A549 (cell line): ENCODE measurements around the gene OSBPL8. TPM values are rescaled to one million over a fixed set of nuclear protein-coding genes. Genes with fewer than 3 reads are reported as not detected.
"Not testable (repeated sequence)": the region's sequence is repeated elsewhere in the genome, so short reads cannot be mapped to it uniquely, and the experiment has no call there.

Source experiments
- ATAC-seq, 2 experiments: fragments of 200-7000 bp in 1 of 2; fragments of >200 bp in 1 of 2; cut with Nextera tagmentation in 1 of 2; cut with Tn5 transposase in 1 of 2; 3 replicates each; pipeline versions ENCODE4 v1.8.0 to v1.9.1; 2018 to 2020; ENCODE audit warnings: mild to moderate bottlenecking in 1 of 2, moderate library complexity in 1 of 2
- CTCF ChIA-PET: fragments of 300-600 bp; sonication (Branson Sonifier 250); formaldehyde crosslinking; extraction: SDS; loops from one replicate; lab custom pipeline; 2021; ENCODE audit warnings: antibody characterized with exemption, inconsistent platforms; lab: Yijun Ruan, JAX
- POLR2A ChIA-PET: fragments of 350-600 bp; formaldehyde crosslinking; extraction: SDS; loops from one replicate; lab custom pipeline; 2021; ENCODE audit warnings: antibody characterized with exemption, inconsistent platforms; lab: Yijun Ruan, JAX
- DNase-seq, 2 experiments: peaks; one replicate each; pipeline versions ENCODE4 v3.0.0 to v3.0.0-alpha.2; 2011 to 2016; ENCODE audit warnings: low read depth in 1 of 2, low spot score in 1 of 2
- FAIRE-seq: peaks from 2 replicates; lab custom pipeline; 2011; peaks lifted over from hg19 to GRCh38; lab: Jason Lieb, UNC
- H3K27ac ChIP-seq, 2 experiments: fragments of >200 bp; sonication (Bioruptor Twin); formaldehyde crosslinking; 3 replicates each; pipeline ENCODE4 v1.5.1; 2016 to 2017
- H3K4me1 ChIP-seq: fragments of >200 bp; sonication (Bioruptor Twin); formaldehyde crosslinking; 3 replicates; pipeline ENCODE4 v1.6.1; 2016
- H3K4me2 ChIP-seq: fragments of >200 bp; sonication (Bioruptor Twin); formaldehyde crosslinking; 3 replicates; pipeline ENCODE4 v1.6.1; 2016
- H3K4me3 ChIP-seq: fragments of >200 bp; sonication (Bioruptor Twin); formaldehyde crosslinking; 3 replicates; pipeline ENCODE4 v1.5.1; 2016
- H3K9me3 ChIP-seq: fragments of >200 bp; sonication (Bioruptor Twin); formaldehyde crosslinking; 3 replicates; pipeline ENCODE4 v1.6.1; 2016
- ATOH8 ChIP-seq: fragments of 250-450 bp; sonication (Bioruptor Pico); IDR thresholded peaks from 2 replicates; pipeline ENCODE4 v1.5.0; 2020; ENCODE audit warnings: low read depth, mild to moderate bottlenecking, moderate library complexity
- BHLHE40 ChIP-seq: IDR thresholded peaks from 2 replicates; pipeline ENCODE4 v1.6.1; 2012; ENCODE audit warnings: low read depth, low read length, inconsistent platforms
- FOSB ChIP-seq: fragments of 250-450 bp; sonication (Bioruptor Pico); IDR thresholded peaks from 2 replicates; pipeline ENCODE4 v1.5.0; 2020; ENCODE audit warnings: mild to moderate bottlenecking, moderate library complexity
- GATA3 ChIP-seq: IDR thresholded peaks from 2 replicates; pipeline ENCODE4 v1.6.1; 2012; ENCODE audit warnings: borderline replicate concordance
- HMGXB4 ChIP-seq: fragments of 250-450 bp; sonication (Bioruptor Pico); IDR thresholded peaks from 2 replicates; pipeline ENCODE4 v1.5.0; 2021; ENCODE audit warnings: mild to moderate bottlenecking, moderate library complexity, borderline replicate concordance
- MAFK ChIP-seq: fragments of 450-650 bp; IDR thresholded peaks from 2 replicates; pipeline ENCODE4 v1.6.1; 2014; ENCODE audit not compliant: partially characterized antibody
- MAX ChIP-seq: IDR thresholded peaks from 2 replicates; pipeline ENCODE4 v1.6.1; 2012
- NFE2L2 ChIP-seq: fragments of 150-350 bp; conservative IDR thresholded peaks from 2 replicates; pipeline ENCODE4 v1.6.1; 2014; ENCODE audit warnings: low read length
- NR3C1 ChIP-seq: fragments of >200 bp; sonication (Bioruptor Twin); formaldehyde crosslinking; IDR thresholded peaks from 3 replicates; pipeline ENCODE4 v1.6.1; 2017
- RARB ChIP-seq: fragments of 250-450 bp; sonication (Bioruptor Pico); IDR thresholded peaks from 2 replicates; pipeline ENCODE4 v1.8.0; 2021; ENCODE audit warnings: mild to moderate bottlenecking, moderate library complexity
- RNF2 ChIP-seq: fragments of 200-600 bp; sonication (generic); IDR thresholded peaks from 2 replicates; pipeline ENCODE4 v1.6.1; 2016; ENCODE audit warnings: low read depth, mild to moderate bottlenecking, antibody characterized with exemption, moderate library complexity, borderline replicate concordance
- ZC3H11A ChIP-seq: fragments of 450-650 bp; IDR thresholded peaks from 2 replicates; pipeline ENCODE4 v1.6.1; 2014; ENCODE audit warnings: antibody characterized with exemption, mild to moderate bottlenecking
- ZFP36 ChIP-seq: fragments of 450-650 bp; IDR thresholded peaks from 2 replicates; pipeline ENCODE4 v1.6.1; 2014; ENCODE audit warnings: borderline replicate concordance; ENCODE audit not compliant: partially characterized antibody
- WGBS: methylation state at CpG from one replicate; pipeline ENCODE4 v1.1.6; 2017; ENCODE audit errors: missing lambda C conversion rate; 5-methylcytosine and 5-hydroxymethylcytosine counted together
- polyA plus RNA-seq, 4 experiments: library from polyadenylated mRNA; depleted of rRNA in 3 of 4; stranded (reverse); fragments of >200 nt; fragmentation: RNase III in 1 of 4; extraction: RNeasy Plus Mini Kit Qiagen cat#74134 plus additional on column Dnase treatment in 1 of 4; gene quantifications; 2 replicates in 3 of 4; 3 replicates in 1 of 4; pipeline ENCODE4 v1.2.3, GENCODE V29; 2011 to 2017

OSBPL8 gene
- polyA plus RNA-seq, 2 of the 4 experiments (the other 2 are of a cell fraction): 15.4 to 43.2 TPM

GRCh38 chr12:76332606-76333005 is 227.0 kb downstream of the OSBPL8 start:
- ChIA-PET POLR2A (no interaction called here), CTCF (interaction anchor here (0.7 to 1.4 kb wide), 4 partner anchors 13 to 246 kb away, joined by 3 to 4 read pairs (median 3); no protein-coding TSS in a partner anchor)
- Histone ChIP-seq H3K4me3 (no peak overlapping the region), H3K4me2 (no peak overlapping the region), H3K9me3 (no peaks in the 10 kb centered on the region; the same call in 2 of the 3 replicates)
- no peak for DNase-seq
- no peak for ATAC-seq
- TF ChIP-seq BHLHE40 (no peak), ZC3H11A (no peak), RARB (CRISPR knock-in tag) (no peak), GATA3 (no peak), MAFK (no peak), NR3C1 (no peak), ZFP36 (no peak), FOSB (CRISPR knock-in tag) (no peak)
- TF ChIP-seq, all 56 proteins: peak for 0
- peaks cover 6% of the 10 kb centered on the region; the same call in 1 of the 3 replicates for H3K4me1 ChIP-seq
- no peak for FAIRE-seq
- H3K27ac ChIP-seq: no peak overlapping the region
- 13% methylated on average over 1 of the region's 1 CpG for WGBS

DNA sequence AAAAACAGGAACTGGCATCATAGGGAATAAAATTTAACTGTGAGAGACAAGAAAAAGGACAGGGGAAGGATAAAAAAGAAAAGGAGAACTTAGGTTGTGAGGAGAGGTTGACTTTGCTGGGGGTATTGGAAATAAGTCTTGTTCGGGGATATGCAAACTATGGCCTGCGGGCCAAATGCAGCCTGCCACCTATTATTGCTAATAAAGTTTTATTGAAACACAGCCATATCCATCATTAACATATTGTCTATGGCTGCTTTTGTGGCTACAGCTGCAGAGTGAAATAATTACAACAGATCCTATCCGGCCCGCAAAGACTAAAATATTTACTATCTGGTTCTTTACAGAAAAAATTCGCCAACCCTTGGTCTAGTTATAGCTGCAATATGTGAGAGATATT is 230.0 kb downstream of the OSBPL8 start:
- POLR2A ChIA-PET: no interaction called here
- H3K4me1 ChIP-seq: 0 out of 3 replicates have a peak, but pooled peaks cover 6% of the 10 kb centered on the region
- CTCF ChIA-PET: interaction anchor here (1.0 to 2.9 kb wide), 3 partner anchors 11 to 18 kb away, joined by 3 to 14 read pairs (median 4); partner anchors contain the start of gene BBS10
- H3K9me3 ChIP-seq: peaks cover 6% of the 10 kb centered on the region; the same call in 1 of the 3 replicates
- no peak overlapping the region for H3K4me2 ChIP-seq
- whole genome bisulfite sequencing: 92% methylated on average over 5 of the region's 5 CpGs
- TF ChIP-seq HMGXB4 (CRISPR knock-in tag): no peak
- TF ChIP-seq ATOH8 (CRISPR knock-in tag): no peak
- TF ChIP-seq ZFP36: no peak
- TF ChIP-seq, all 56 proteins: peak for 0
- no peak for DNase-seq
- H3K27ac ChIP-seq: no peak overlapping the region
- H3K4me3 ChIP-seq: no peak overlapping the region
- ATAC-seq: no peak
- FAIRE-seq: no peak

DNA sequence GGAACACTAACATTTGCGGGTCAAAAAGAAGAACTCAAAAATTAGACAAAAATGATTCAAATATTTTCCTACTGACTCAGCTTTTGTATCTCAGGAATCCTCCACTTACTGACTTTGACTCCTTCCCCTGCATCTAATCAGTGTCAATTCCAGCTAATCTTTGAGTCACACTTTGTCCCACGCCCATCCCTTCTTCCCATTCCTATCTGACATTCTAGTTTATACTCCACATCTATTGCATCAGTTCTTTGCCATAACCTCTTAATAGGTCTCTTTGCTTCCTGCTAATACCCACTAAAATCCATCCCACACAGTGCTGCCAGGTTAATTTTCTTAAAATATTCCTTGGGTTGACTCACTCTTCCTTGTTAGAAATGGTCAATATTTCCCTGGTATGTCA is 230.4 kb downstream of the OSBPL8 start:
- Histone ChIP-seq H3K4me2 (no peak overlapping the region), H3K9me3 (peaks cover 6% of the 10 kb centered on the region; the same call in 1 of the 3 replicates), H3K27ac (no peak overlapping the region; a peak in 1 of 6 replicates), H3K4me3 (no peak overlapping the region), H3K4me1 (0 out of 3 replicates have a peak, but pooled peaks cover 6% of the 10 kb centered on the region)
- CTCF ChIA-PET: interaction anchor here (1.0 to 2.9 kb wide), 5 partner anchors 9 to 19 kb away, joined by 3 to 14 read pairs (median 4); partner anchors contain the start of gene BBS10
- ATAC-seq (peak; percentile 40 to 54; a peak in 4 of 6 replicates), DNase-seq (peak; percentile 21 to 28), FAIRE-seq (peak; percentile 68)
- WGBS: 26% methylated on average over 2 of the region's 2 CpGs
- no peak for TF ChIP-seq ZFP36
- TF ChIP-seq MAFK: peak; percentile 21
- no peak for TF ChIP-seq RNF2
- no peak for TF ChIP-seq FOSB (CRISPR knock-in tag)
- no peak for TF ChIP-seq NFE2L2
- POLR2A ChIA-PET: no interaction called here

DNA sequence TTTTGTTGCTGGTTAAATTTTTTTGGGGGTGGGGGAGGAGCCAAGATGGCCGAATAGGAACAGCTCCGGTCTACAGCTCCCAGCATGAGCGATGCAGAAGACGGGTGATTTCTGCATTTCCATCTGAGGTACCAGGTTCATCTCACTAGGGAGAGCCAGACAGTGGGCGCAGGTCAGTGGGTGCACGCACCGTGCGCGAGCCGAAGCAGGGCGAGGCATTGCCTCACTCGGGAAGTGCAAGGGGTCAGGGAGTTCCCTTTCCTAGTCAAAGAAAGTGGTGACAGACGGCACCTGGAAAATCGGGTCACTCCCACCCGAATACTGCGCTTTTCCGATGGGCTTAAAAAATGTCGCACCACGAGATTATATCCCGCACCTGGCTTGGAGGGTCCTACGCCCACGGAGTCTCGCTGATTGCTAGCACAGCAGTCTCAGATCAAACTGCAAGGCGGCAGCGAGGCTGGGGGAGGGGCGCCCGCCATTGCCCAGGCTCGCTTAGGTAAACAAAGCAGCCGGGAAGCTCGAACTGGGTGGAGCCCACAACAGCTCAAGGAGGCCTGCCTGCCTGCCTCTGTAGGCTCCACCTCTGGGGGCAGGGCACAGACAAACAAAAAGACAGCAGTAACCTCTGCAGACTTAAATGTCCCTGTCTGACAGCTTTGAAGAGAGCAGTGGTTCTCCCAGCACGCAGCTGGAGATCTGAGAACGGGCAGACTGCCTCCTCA is 239.8 kb downstream of the OSBPL8 start:
- peak; percentile 37; the same call in 1 of the 2 replicates for TF ChIP-seq MAX
- H3K4me2 ChIP-seq: peak overlapping the region; percentile 49
- POLR2A ChIA-PET: interaction anchor here (1.4 kb wide), 1 partner anchor 136 kb away, joined by 4 read pairs; no protein-coding TSS in a partner anchor
- peak in 1 of 2 experiments; percentile 33; a peak in 3 of 6 replicates for ATAC-seq
- peak overlapping the region; percentile 46 for H3K4me3 ChIP-seq
- CTCF ChIA-PET, DNase-seq, H3K4me1 ChIP-seq, FAIRE-seq, H3K9me3 ChIP-seq: not testable (repeated sequence)
- WGBS: 11% methylated on average over 28 of the region's 32 CpGs
- H3K27ac ChIP-seq: peak overlapping the region; percentile 42 to 79
